Measurements from ENCODE around the gene LCN6. TPM values are rescaled to one million over a fixed set of nuclear protein-coding genes. Genes with fewer than 3 reads are reported as not detected.

LCN6 gene
- total RNA-seq, 2 experiments from 2014 or later = not detected

DNA sequence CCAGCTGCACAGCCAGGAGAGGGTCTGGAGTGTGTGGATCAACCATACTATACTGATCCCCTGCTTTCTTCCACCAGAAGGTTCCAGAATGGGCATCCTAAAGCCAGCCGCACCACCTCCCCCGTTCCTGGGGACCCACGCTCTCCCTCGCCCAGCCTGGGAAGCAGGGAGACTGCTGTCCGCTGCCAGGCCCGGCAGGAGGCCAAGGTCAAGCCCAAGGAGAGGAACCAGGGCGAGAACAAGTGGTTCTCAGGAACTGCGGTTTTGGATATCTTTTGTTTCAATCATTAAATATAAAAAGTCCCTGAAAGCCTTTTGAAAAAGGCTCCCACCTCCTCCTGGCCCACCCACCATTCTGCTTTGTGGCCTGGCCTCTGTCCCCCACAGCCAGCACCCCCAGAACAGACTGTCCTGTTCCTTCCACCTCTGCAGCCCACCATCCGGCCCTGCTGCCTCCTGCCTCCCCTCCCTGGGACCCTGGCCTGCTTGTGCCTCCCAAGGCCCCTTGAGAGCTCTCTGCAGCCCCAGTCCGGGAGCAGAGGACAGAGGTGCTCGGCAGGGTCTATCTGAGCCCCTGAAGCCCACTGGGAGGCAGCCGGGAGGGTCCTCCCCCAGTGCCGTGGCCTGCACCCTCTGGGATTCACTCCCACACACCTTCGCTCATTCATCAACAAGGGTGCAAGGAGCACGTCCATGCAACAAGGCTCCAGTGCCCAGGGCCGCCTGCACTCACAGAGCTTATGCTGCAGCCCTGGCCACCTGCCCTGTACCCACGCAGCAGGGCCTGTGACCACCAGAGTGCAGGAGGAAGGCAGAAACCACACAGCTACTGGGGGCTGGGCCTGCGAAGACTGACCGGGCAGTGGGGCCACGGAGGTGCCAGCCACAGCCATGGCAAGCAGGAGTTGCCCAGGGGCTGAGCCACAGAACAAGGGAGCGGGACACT lies 614 bp upstream of the LCN6 start:
- H3K4me3 Mint-ChIP-seq = no peak overlapping the region

GRCh38 chr9:136747161-136748060 lies 914 bp downstream of the LCN6 start:
- H3K36me3 Mint-ChIP-seq (ENCODE audit: low read depth) = peaks cover 2% of the 10 kb centered on the region
- ATAC-seq (no peak), DNase-seq (no peak)
- intact Hi-C loops (cut with DNase I, micrococcal nuclease) = no loop called here
- peaks cover 11% of the 10 kb centered on the region for H3K9me3 Mint-ChIP-seq (ENCODE audit: low read depth)
- CTCF ChIA-PET = no interaction called here
- H3K4me3 Mint-ChIP-seq = no peak overlapping the region
- H3K27me3 Mint-ChIP-seq = peaks cover 8% of the 10 kb centered on the region
- POLR2A ChIA-PET = no interaction called here
- peaks cover 12% of the 10 kb centered on the region for H3K4me1 Mint-ChIP-seq
- H3K27ac Mint-ChIP-seq = no peak overlapping the region

More for the DNA sequence above, 614 bp upstream of the LCN6 start:
- H3K27ac Mint-ChIP-seq = no peak overlapping the region
- POLR2A ChIA-PET = no interaction called here
- H3K9me3 Mint-ChIP-seq (ENCODE audit: low read depth) = peaks cover 14% of the 10 kb centered on the region
- H3K4me1 Mint-ChIP-seq = peaks cover 12% of the 10 kb centered on the region
- DNase-seq = no peak
- H3K27me3 Mint-ChIP-seq = peaks cover 6% of the 10 kb centered on the region
- CTCF ChIA-PET = interaction anchor here (0.6 kb wide), 1 partner anchor 81 kb away, joined by 3 read pairs; no protein-coding TSS in a partner anchor
- intact Hi-C loops (cut with DNase I, micrococcal nuclease) = no loop called here
- ATAC-seq = no peak
- H3K36me3 Mint-ChIP-seq (ENCODE audit: low read depth) = peaks cover 5% of the 10 kb centered on the region

GRCh38 chr9:136746621-136747020 lies 1.7 kb downstream of the LCN6 start:
- peaks cover 15% of the 10 kb centered on the region for H3K4me1 Mint-ChIP-seq
- intact Hi-C loops (cut with DNase I, micrococcal nuclease) = no loop called here
- ATAC-seq (no peak), DNase-seq (no peak)
- H3K9me3 Mint-ChIP-seq (ENCODE audit: low read depth) = peaks cover 4% of the 10 kb centered on the region
- peaks cover 5% of the 10 kb centered on the region for H3K27me3 Mint-ChIP-seq
- no peak overlapping the region for H3K4me3 Mint-ChIP-seq
- ChIA-PET POLR2A (no interaction called here), CTCF (interaction anchor here (0.6 kb wide), 1 partner anchor 118 kb away, joined by 3 read pairs; no protein-coding TSS in a partner anchor)
- no peaks in the 10 kb centered on the region for H3K36me3 Mint-ChIP-seq (ENCODE audit: low read depth)
- H3K27ac Mint-ChIP-seq = no peak overlapping the region

DNA sequence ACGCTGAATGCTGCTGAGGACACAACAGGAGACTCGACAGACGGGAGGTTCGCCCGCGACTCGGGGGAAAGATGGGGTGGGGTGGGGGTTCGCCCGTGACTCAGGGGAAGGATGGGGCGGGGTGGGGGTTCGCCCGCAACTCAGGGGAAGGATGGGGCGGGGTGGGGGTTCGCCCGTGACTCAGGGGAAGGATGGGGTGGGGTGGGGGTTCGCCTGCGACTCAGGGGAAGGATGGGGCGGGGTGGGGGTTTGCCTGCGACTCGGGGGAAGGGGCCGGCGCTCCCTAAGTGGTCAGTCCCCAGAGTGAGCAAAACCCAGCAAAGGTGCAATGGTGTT lies 2.2 kb downstream of the LCN6 start:
- CTCF ChIA-PET = interaction anchor here (0.6 kb wide), 1 partner anchor 118 kb away, joined by 3 read pairs; no protein-coding TSS in a partner anchor

GRCh38 chr9:136745389-136746154 lies 2.8 kb downstream of the LCN6 start:
- Mint-ChIP-seq H3K4me3 (no peak overlapping the region), H3K27ac (no peak overlapping the region), H3K36me3 (ENCODE audit: low read depth) (no peaks in the 10 kb centered on the region), H3K9me3 (ENCODE audit: low read depth) (peaks cover under 1% of the 10 kb centered on the region), H3K4me1 (peaks cover 14% of the 10 kb centered on the region), H3K27me3 (peaks cover 5% of the 10 kb centered on the region)
- DNase-seq (no peak), ATAC-seq (no peak)
- CTCF ChIA-PET = interaction anchor here (0.6 kb wide), 1 partner anchor 117 kb away, joined by 3 read pairs; no protein-coding TSS in a partner anchor
- POLR2A ChIA-PET = no interaction called here
- intact Hi-C loops (cut with DNase I, micrococcal nuclease) = no loop called here

More for the DNA sequence above, 2.2 kb downstream of the LCN6 start:
- Mint-ChIP-seq H3K4me1 (peaks cover 19% of the 10 kb centered on the region), H3K27me3 (peaks cover 5% of the 10 kb centered on the region), H3K36me3 (ENCODE audit: low read depth) (no peaks in the 10 kb centered on the region), H3K27ac (no peak overlapping the region), H3K9me3 (ENCODE audit: low read depth) (peaks cover 2% of the 10 kb centered on the region), H3K4me3 (no peak overlapping the region)
- DNase-seq (no peak), ATAC-seq (no peak)
- intact Hi-C loops (cut with DNase I, micrococcal nuclease) = no loop called here
- POLR2A ChIA-PET = no interaction called here

DNA sequence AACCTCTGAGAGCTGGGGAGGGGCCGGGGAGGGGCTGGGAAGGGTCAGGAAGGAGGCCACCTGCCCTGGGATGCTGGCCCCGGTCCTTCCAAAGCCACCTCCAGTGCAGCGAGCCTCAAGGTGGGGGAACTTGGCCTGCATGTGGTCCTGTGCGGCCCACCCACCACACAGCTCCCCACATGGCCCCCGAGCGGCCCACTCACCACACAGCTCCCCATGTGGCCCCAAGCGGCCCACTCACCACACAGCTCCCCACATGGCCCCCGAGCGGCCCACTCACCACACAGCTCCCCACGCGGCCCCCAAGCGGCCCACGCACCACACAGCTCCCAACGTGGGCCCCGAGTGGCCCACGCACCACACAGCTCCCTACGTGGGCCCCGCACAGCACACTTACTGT lies 3.6 kb downstream of the LCN6 start:
- H3K27ac Mint-ChIP-seq = no peak overlapping the region
- H3K4me3 Mint-ChIP-seq = no peak overlapping the region
- H3K9me3 Mint-ChIP-seq (ENCODE audit: low read depth) = no peaks in the 10 kb centered on the region
- peaks cover 7% of the 10 kb centered on the region for H3K4me1 Mint-ChIP-seq
- no peaks in the 10 kb centered on the region for H3K36me3 Mint-ChIP-seq (ENCODE audit: low read depth)
- ChIA-PET POLR2A (no interaction called here), CTCF (no interaction called here)
- H3K27me3 Mint-ChIP-seq = peaks cover 5% of the 10 kb centered on the region
- DNase-seq (no peak), ATAC-seq (no peak)
- intact Hi-C loops (cut with DNase I, micrococcal nuclease) = no loop called here

DNA sequence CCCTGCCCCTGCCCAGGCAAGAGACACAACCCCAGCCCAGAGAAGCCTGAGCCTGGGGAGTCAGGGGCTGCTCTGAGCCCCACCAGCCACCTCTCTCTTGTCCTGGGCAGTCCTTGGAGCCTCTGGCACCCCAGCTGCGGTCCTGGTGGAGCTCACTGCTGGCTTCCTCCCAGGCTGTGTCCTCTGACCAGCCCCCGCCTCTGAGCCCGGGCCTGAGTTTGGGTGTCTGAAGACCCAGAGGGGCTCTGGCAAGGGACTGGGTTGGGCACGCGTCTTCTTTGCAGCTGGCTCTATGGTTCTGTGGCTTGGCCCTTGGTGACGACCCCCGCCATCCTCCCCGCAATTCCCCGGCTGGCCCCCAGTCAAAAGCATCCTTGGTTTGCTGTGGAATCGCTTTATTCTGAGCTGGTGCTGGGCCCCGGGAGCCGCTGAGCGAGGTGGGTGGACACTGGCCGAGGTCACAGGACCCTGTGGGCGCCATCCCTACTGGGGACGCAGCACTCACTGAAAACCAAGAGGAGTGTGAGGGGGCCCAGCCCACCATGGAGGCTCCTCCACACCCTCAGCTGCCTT lies 4.6 kb downstream of the LCN6 start:
- H3K9me3 Mint-ChIP-seq (ENCODE audit: low read depth) = no peaks in the 10 kb centered on the region
- H3K4me1 Mint-ChIP-seq = peaks cover 7% of the 10 kb centered on the region
- no peaks in the 10 kb centered on the region for H3K36me3 Mint-ChIP-seq (ENCODE audit: low read depth)
- CTCF ChIA-PET = no interaction called here
- H3K27me3 Mint-ChIP-seq = peaks cover 5% of the 10 kb centered on the region
- no peak for ATAC-seq
- DNase-seq = no peak
- no peak overlapping the region for H3K27ac Mint-ChIP-seq
- POLR2A ChIA-PET = no interaction called here
- H3K4me3 Mint-ChIP-seq = no peak overlapping the region
- intact Hi-C loops (cut with DNase I, micrococcal nuclease) = no loop called here

DNA sequence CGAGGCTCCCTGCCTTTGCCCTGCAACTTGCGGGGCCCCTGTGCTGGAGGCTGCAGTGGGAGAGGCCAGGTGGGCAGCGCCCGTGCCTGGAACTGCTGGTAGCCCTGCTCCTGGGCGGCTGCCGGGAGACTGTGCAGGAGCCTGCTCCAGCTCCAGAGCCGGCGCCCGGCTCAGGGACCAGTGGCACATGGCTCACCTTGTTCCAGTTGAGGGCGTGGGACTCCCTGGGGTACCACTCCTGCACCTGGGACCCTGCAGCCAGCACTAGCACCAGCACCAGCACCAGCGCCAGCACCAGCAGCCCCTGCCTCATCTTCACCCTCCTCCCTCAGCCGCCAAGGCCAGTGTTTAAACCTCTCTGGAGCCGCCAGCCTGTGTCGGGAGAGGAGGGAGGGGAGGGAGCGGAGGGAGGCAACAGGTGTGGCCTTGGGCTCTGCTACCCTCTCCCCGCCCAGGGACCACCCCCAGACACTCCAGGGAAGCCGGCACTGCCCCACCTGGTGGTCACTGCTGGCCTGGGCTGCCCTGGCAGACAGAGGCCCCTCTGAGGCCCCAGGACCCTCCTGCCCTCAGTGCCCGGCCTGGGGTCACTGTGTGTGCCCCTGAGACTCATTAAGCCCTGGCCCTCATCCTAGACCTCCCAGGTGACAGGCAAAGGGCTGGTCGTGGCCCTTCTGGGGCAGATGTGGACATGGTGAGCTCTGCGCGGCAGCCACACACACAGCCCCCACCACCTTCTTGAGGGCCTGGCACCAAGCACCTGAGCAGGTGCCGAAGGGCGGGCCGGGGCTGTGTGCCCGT lies 5.5 kb downstream of the LCN6 start, which contains the start of gene LCN10:
Gene LCN10 (minus strand): TSS at position 350 of the 801 bp plus-strand sequence. CDS start 37 bp downstream, at position 313.
- no peak within 1 kb of the TSS for H3K27ac Mint-ChIP-seq
- DNase-seq (no peak), ATAC-seq (no peak)
- intact Hi-C loops (cut with DNase I, micrococcal nuclease) = no loop called here
- peaks cover 5% of the 10 kb centered on the region for H3K27me3 Mint-ChIP-seq
- POLR2A ChIA-PET = no interaction called here
- H3K36me3 Mint-ChIP-seq (ENCODE audit: low read depth) = no peaks in the 10 kb centered on the region
- no peak within 1 kb of the TSS for H3K4me3 Mint-ChIP-seq
- peaks cover 7% of the 10 kb centered on the region for H3K4me1 Mint-ChIP-seq
- CTCF ChIA-PET = interaction anchor here (0.7 kb wide), 1 partner anchor 407 kb away, joined by 3 read pairs; no protein-coding TSS in a partner anchor
- H3K9me3 Mint-ChIP-seq (ENCODE audit: low read depth) = no peaks in the 10 kb centered on the region

- intact Hi-C loops (cut with DNase I, micrococcal nuclease) = no loop called here
Observed at GRCh38 chr9:136741883-136742571, 6.3 kb downstream of the LCN6 start.

More at GRCh38 chr9:136741883-136742571, 6.3 kb downstream of the LCN6 start:
- peaks cover 7% of the 10 kb centered on the region for H3K4me1 Mint-ChIP-seq
- no peak overlapping the region for H3K4me3 Mint-ChIP-seq
- H3K27ac Mint-ChIP-seq = no peak overlapping the region
- CTCF ChIA-PET = interaction anchor here (0.7 to 0.8 kb wide), 3 partner anchors 13 to 408 kb away, joined by 3 to 5 read pairs (median 3); no protein-coding TSS in a partner anchor
- H3K36me3 Mint-ChIP-seq (ENCODE audit: low read depth) = no peaks in the 10 kb centered on the region
- POLR2A ChIA-PET = interaction anchor here (0.9 to 1.2 kb wide), 2 partner anchors 13 to 409 kb away, joined by 3 to 6 read pairs; no protein-coding TSS in a partner anchor
- DNase-seq = peak; percentile 71
- ATAC-seq = peak; percentile 58
- no peaks in the 10 kb centered on the region for H3K9me3 Mint-ChIP-seq (ENCODE audit: low read depth)
- peaks cover 5% of the 10 kb centered on the region for H3K27me3 Mint-ChIP-seq

Measured in activated CD4-positive, alpha-beta T cell treated with anti-CD3 and anti-CD28 coated beads for 36 hours (primary cell).